Measurements from ENCODE around the gene CETN2.

- TF ChIP-seq CTCF (IDR thresholded peaks at IDR 0.05), result no peak
- TF ChIP-seq POLR2A (IDR thresholded peaks at IDR 0.05), result no peak
- no peak for TF ChIP-seq POLR2AphosphoS5 (IDR thresholded peaks at IDR 0.05)
These were observed 10.8 kb downstream of the CETN2 start for GRCh38 chrX:152819732-152820131.
